Measurements from ENCODE around the gene CRB3. TPM values are rescaled to one million over a fixed set of nuclear protein-coding genes. Genes with fewer than 3 reads are reported as not detected.

Gene CRB3
- polyA plus RNA-seq, 1 donor (not counting 4 experiments of a cell fraction or from before 2014, with no cell fraction given) = 6.1 TPM

DNA sequence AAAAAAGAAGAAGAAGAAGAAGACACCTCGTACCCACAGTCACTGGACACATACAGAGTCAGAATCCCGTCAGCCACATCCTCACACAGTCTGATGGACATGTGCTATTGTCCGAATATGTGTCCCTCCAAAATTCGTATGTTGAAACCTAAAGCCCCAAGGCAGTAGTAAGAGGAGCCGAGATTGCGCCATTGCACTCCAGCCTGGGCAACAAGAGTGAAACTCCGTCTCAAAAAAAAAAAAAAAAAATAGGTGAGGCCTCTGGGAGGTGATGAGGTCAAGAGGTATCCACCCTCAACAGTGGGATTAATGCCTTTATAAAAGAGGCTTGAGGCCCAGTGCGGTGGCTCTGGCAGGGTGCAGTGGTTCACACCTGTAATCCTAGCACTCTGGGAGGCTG lies 20.2 kb downstream of the CRB3 start:
- Histone ChIP-seq H3K4me2 (ENCODE audit: control insufficient read depth, extremely low read depth, insufficient read depth, low read depth, low read length) (no peak overlapping the region), H3K4me1 (ENCODE audit: control insufficient read depth, extremely low read depth, insufficient read depth, low read length) (no peaks in the 10 kb centered on the region), H3K27me3 (ENCODE audit: control insufficient read depth, extremely low read depth, insufficient read depth, low read length) (no peaks in the 10 kb centered on the region), H3K36me3 (ENCODE audit: control insufficient read depth in 2 of 2, extremely low read depth in 1 of 2, insufficient read depth in 2 of 2, low read length in 2 of 2) (no peaks in the 10 kb centered on the region), H3K9ac (ENCODE audit: control insufficient read depth, extremely low read depth, insufficient read depth, low read length) (no peak overlapping the region), H3K9me3 (ENCODE audit: control insufficient read depth, low read depth, low read length) (no peaks in the 10 kb centered on the region), H4K20me1 (ENCODE audit: control insufficient read depth, extremely low read depth, insufficient read depth, low read length) (no peaks in the 10 kb centered on the region), H2AFZ (ENCODE audit: control insufficient read depth, low read length) (no peak overlapping the region), H3K79me2 (ENCODE audit: control insufficient read depth, insufficient read depth, low read length) (no peaks in the 10 kb centered on the region), H3K27ac (ENCODE audit: control insufficient read depth, insufficient read depth, low read length) (no peak overlapping the region), H3K4me3 (ENCODE audit: control insufficient read depth in 2 of 3, extremely low read depth in 1 of 3, insufficient read depth in 2 of 3, low read depth in 1 of 3, low read length in 3 of 3) (no peak overlapping the region), H3K9me1 (ENCODE audit: control insufficient read depth, extremely low read depth, insufficient read depth, low read length) (no peaks in the 10 kb centered on the region)
- FAIRE-seq = no peak
- no peak for TF ChIP-seq EZH2 (IDR thresholded peaks at IDR 0.05; ENCODE audit: low read length)
- TF ChIP-seq, protein P1, sequence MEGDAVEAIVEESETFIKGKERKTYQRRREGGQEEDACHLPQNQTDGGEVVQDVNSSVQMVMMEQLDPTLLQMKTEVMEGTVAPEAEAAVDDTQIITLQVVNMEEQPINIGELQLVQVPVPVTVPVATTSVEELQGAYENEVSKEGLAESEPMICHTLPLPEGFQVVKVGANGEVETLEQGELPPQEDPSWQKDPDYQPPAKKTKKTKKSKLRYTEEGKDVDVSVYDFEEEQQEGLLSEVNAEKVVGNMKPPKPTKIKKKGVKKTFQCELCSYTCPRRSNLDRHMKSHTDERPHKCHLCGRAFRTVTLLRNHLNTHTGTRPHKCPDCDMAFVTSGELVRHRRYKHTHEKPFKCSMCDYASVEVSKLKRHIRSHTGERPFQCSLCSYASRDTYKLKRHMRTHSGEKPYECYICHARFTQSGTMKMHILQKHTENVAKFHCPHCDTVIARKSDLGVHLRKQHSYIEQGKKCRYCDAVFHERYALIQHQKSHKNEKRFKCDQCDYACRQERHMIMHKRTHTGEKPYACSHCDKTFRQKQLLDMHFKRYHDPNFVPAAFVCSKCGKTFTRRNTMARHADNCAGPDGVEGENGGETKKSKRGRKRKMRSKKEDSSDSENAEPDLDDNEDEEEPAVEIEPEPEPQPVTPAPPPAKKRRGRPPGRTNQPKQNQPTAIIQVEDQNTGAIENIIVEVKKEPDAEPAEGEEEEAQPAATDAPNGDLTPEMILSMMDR (optimal IDR thresholded peaks at IDR 0.05 in 1 of 3, IDR thresholded peaks at IDR 0.05 in 1 of 3, conservative IDR thresholded peaks at IDR 0.05 in 1 of 3; ENCODE audit: extremely low read depth in 1 of 3, insufficient read depth in 2 of 3, low read length in 3 of 3) = no peak
- DNase-seq (ENCODE audit: low read depth, low spot score) = no peak
- dilution Hi-C loops (cut with MboI; ENCODE audit: extremely low pct_ligation_motif_present, low sequenced_read_pairs) = no loop called here

DNA sequence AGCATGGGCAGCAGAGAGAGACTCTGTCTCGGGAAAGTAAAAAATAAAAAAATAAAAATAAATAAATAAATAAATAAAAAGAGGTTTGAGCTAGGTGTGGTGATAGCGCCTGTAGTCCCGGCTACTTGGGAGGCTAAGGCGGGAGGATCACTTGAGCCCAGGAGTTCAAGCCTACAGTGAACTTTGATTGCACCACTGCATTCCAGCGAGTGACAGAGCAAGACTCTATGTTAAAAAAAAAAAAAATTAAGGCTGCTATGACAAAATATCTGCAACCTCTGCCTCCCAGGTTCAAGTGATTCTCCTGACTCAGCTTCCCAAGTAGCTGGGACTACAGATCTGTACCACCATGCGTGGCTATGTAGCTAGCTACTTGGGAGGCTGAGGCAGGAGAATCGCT lies 20.8 kb downstream of the CRB3 start:
- no peak overlapping the region for H3K27ac ChIP-seq (ENCODE audit: control insufficient read depth, insufficient read depth, low read length)
- no peak overlapping the region for H3K9ac ChIP-seq (ENCODE audit: control insufficient read depth, extremely low read depth, insufficient read depth, low read length)
- H3K4me3 ChIP-seq (ENCODE audit: control insufficient read depth in 2 of 3, extremely low read depth in 1 of 3, insufficient read depth in 2 of 3, low read depth in 1 of 3, low read length in 3 of 3) = no peak overlapping the region
- no peaks in the 10 kb centered on the region for H3K9me3 ChIP-seq (ENCODE audit: control insufficient read depth, low read depth, low read length)
- no peak overlapping the region for H2AFZ ChIP-seq (ENCODE audit: control insufficient read depth, low read length)
- no peaks in the 10 kb centered on the region for H3K36me3 ChIP-seq (ENCODE audit: control insufficient read depth in 2 of 2, extremely low read depth in 1 of 2, insufficient read depth in 2 of 2, low read length in 2 of 2)
- H3K27me3 ChIP-seq (ENCODE audit: control insufficient read depth, extremely low read depth, insufficient read depth, low read length) = no peaks in the 10 kb centered on the region
- H4K20me1 ChIP-seq (ENCODE audit: control insufficient read depth, extremely low read depth, insufficient read depth, low read length) = no peaks in the 10 kb centered on the region
- FAIRE-seq (no peak), DNase-seq (ENCODE audit: low read depth, low spot score) (no peak)
- TF ChIP-seq, protein P1 (optimal IDR thresholded peaks at IDR 0.05 in 1 of 3, IDR thresholded peaks at IDR 0.05 in 1 of 3, conservative IDR thresholded peaks at IDR 0.05 in 1 of 3; ENCODE audit: extremely low read depth in 1 of 3, insufficient read depth in 2 of 3, low read length in 3 of 3) = no peak
- TF ChIP-seq EZH2 (IDR thresholded peaks at IDR 0.05; ENCODE audit: low read length) = no peak
- H3K4me2 ChIP-seq (ENCODE audit: control insufficient read depth, extremely low read depth, insufficient read depth, low read depth, low read length) = no peak overlapping the region
- dilution Hi-C loops (cut with MboI; ENCODE audit: extremely low pct_ligation_motif_present, low sequenced_read_pairs) = no loop called here
- H3K4me1 ChIP-seq (ENCODE audit: control insufficient read depth, extremely low read depth, insufficient read depth, low read length) = no peaks in the 10 kb centered on the region
- no peaks in the 10 kb centered on the region for H3K79me2 ChIP-seq (ENCODE audit: control insufficient read depth, insufficient read depth, low read length)
- H3K9me1 ChIP-seq (ENCODE audit: control insufficient read depth, extremely low read depth, insufficient read depth, low read length) = no peaks in the 10 kb centered on the region
